WERI-Rb-1 (cell line): ENCODE measurements around the gene MYO1B.

Experiments
- DNase-seq: peaks from one replicate; pipeline ENCODE4 v3.0.0-alpha.2; 2020
- H3K27ac ChIP-seq: fragments of 250-450 bp; sonication (Bioruptor Pico); 2 replicates; pipeline ENCODE4 v1.5.1; 2020; ENCODE audit warnings: mild to moderate bottlenecking, moderate library complexity
- H3K27me3 ChIP-seq: fragments of 250-450 bp; sonication (Bioruptor Pico); 2 replicates; pipeline ENCODE4 v1.5.1; 2021; ENCODE audit warnings: mild to moderate bottlenecking, low read depth, moderate library complexity; ENCODE audit not compliant: insufficient read depth, severe bottlenecking
- H3K36me3 ChIP-seq: fragments of 250-450 bp; sonication (Bioruptor Pico); 2 replicates; pipeline ENCODE4 v1.5.1; 2020; ENCODE audit warnings: mild to moderate bottlenecking, moderate library complexity
- H3K4me3 ChIP-seq: 2 replicates; pipeline ENCODE4 v1.5.1; 2011; ENCODE audit warnings: low read depth, mild to moderate bottlenecking, control low read depth, low read length
- H3K9me3 ChIP-seq: fragments of 250-450 bp; sonication (Bioruptor Pico); 2 replicates; pipeline ENCODE4 v1.5.1; 2021; ENCODE audit warnings: mild to moderate bottlenecking, moderate library complexity; ENCODE audit not compliant: severe bottlenecking
- TF ChIP-seq, protein P1 (sequence below): IDR thresholded peaks from 2 replicates; pipeline ENCODE4 v1.5.1; 2011; ENCODE audit warnings: low read depth, mild to moderate bottlenecking, control low read depth, inconsistent platforms, low read length

MYO1B gene

DNA sequence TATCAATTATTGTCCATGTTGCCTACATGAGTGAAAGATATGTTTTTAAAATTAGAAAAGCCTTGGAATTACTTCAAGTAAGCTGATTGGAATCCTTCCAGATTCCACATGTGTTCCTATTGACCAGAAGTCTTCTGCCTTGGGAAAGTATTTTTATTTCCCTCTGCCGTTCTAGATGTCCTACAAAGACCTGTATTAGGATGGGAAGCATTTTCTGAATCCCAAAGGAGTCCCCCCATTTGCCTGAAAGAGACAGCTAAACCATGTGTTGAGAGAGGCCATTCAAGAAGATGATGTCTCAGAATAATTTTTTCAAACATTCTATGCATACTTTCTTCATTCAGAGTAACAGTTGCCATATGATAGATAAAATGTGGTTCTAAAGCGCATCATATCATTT, 19.0 kb upstream of the MYO1B start:
- DNase-seq, result no peak
- no peak overlapping the region for H3K4me3 ChIP-seq
- TF ChIP-seq, protein P1, sequence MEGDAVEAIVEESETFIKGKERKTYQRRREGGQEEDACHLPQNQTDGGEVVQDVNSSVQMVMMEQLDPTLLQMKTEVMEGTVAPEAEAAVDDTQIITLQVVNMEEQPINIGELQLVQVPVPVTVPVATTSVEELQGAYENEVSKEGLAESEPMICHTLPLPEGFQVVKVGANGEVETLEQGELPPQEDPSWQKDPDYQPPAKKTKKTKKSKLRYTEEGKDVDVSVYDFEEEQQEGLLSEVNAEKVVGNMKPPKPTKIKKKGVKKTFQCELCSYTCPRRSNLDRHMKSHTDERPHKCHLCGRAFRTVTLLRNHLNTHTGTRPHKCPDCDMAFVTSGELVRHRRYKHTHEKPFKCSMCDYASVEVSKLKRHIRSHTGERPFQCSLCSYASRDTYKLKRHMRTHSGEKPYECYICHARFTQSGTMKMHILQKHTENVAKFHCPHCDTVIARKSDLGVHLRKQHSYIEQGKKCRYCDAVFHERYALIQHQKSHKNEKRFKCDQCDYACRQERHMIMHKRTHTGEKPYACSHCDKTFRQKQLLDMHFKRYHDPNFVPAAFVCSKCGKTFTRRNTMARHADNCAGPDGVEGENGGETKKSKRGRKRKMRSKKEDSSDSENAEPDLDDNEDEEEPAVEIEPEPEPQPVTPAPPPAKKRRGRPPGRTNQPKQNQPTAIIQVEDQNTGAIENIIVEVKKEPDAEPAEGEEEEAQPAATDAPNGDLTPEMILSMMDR, result no peak
- no peaks in the 10 kb centered on the region for H3K36me3 ChIP-seq
- H3K27me3 ChIP-seq, result no peaks in the 10 kb centered on the region
- no peak overlapping the region for H3K27ac ChIP-seq
- H3K9me3 ChIP-seq, result no peaks in the 10 kb centered on the region

DNA sequence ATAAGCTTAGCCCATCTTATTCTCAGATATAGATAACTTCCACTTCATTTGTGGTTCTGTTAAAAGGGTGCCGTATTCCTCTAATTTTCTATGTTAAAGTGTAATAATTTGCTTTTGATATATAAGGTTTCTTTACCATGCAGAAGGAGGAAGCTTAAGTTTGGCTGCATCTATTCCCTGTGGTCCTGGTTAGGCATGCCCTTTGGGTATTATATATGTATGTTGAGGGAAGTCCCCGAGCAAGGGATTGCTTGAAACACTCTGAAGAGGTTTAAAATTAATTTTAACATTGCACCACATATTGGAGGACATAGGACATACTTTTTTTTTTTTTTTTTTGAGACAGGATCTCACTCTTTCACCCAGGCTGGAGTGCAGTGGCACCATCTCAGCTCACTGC, 16.9 kb upstream of the MYO1B start:
- no peak for DNase-seq
- Histone ChIP-seq H3K36me3 (no peaks in the 10 kb centered on the region), H3K27ac (no peak overlapping the region), H3K4me3 (no peak overlapping the region), H3K27me3 (no peaks in the 10 kb centered on the region), H3K9me3 (no peaks in the 10 kb centered on the region)
- TF ChIP-seq, protein P1, result no peak

DNA sequence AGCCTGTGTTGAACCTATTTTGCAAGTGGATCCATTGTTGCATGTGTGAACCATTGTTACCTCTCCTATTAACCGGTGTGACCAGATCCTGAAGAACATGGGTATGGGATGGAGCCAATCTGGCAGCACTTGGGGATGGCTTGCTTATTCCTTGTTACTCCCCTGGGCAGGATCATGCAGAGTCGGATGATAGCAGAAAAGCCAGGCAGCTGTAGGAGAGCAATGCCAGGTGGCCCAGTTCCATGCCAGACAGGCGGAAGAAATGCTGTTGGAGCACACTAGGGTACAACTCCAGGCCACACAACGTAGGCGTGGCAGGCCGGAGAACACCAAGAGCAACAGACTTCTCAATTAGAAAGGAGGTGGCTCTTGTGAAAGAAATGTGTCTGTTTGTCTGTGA, 16.3 kb upstream of the MYO1B start:
- no peak overlapping the region for H3K4me3 ChIP-seq
- H3K27me3 ChIP-seq, result no peaks in the 10 kb centered on the region
- no peaks in the 10 kb centered on the region for H3K9me3 ChIP-seq
- no peaks in the 10 kb centered on the region for H3K36me3 ChIP-seq
- DNase-seq, result no peak
- H3K27ac ChIP-seq, result no peak overlapping the region
- TF ChIP-seq, protein P1, result no peak

DNA sequence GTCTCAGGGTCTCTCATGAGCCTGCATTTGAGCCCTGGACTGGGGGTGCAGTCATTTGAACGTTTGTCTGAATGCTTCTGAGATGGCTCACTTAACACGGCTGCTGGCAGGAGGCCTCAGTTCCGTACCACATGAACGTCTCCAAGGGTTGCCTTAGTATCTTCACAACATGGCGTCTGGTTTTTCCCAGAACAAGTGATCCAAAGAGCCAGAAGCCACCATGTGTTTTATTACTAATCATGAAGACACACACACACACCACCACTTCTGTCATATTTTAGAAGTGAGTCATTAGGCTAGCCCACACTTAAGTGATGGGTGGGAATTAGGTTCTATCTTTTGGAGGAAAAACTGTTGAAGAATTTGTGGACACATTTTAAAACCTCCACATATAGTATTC, 15.0 kb upstream of the MYO1B start:
- Histone ChIP-seq H3K4me3 (no peak overlapping the region), H3K36me3 (no peaks in the 10 kb centered on the region), H3K27ac (no peak overlapping the region), H3K27me3 (no peaks in the 10 kb centered on the region), H3K9me3 (no peaks in the 10 kb centered on the region)
- TF ChIP-seq, protein P1, result no peak
- DNase-seq, result no peak

DNA sequence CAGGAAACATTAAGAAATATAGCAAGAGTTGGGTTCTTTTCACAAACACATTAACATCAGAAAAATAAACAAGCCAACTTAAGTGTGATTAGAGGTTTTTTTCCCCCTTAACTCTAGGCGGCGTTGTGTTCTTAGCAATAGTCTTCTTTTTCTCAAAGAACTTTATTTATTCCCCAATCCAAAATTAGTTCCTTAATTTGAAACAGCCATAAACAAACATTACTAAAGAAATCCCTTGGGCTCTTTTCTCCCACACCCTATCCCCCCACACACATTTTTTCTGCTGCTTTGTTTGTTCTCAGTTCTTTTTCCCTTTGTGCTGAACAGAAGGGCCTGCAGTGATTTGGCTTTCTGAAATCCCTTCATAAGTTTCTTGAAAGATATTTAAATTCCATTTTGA, 13.2 kb upstream of the MYO1B start:
- H3K9me3 ChIP-seq, result no peaks in the 10 kb centered on the region
- no peaks in the 10 kb centered on the region for H3K36me3 ChIP-seq
- DNase-seq, result no peak
- H3K27ac ChIP-seq, result no peak overlapping the region
- TF ChIP-seq, protein P1, result no peak
- H3K27me3 ChIP-seq, result no peaks in the 10 kb centered on the region
- no peak overlapping the region for H3K4me3 ChIP-seq

DNA sequence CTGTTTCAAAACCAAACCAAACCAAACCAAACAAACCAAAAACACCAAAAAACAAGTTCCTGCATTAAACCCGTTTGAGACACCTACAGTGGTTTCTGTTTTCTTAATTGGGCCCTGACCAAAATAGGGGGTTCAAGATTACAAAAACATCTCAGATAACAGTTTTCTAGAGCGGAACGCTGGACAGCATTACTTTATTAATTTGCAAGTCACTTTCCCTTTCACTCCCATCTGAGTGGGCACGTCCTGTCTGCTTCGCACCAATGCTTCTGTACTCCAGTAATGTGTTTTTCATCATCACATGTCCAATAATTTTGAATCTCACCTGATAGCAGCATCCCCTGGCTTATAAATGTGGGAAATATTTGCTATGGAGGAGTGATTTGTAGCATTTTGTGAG, 11.7 kb upstream of the MYO1B start:
- no peak overlapping the region for H3K27ac ChIP-seq
- H3K4me3 ChIP-seq, result no peak overlapping the region
- DNase-seq, result no peak
- no peaks in the 10 kb centered on the region for H3K27me3 ChIP-seq
- H3K36me3 ChIP-seq, result no peaks in the 10 kb centered on the region
- H3K9me3 ChIP-seq, result no peaks in the 10 kb centered on the region
- TF ChIP-seq, protein P1, result no peak
